Measurements from ENCODE around the gene DGKG.

GRCh38 chr3:186225603-186226002 is 136.4 kb downstream of the DGKG start:
- no peak for TF ChIP-seq POLR2AphosphoS5 (IDR thresholded peaks at IDR 0.05; ENCODE audit: low read depth, low read length)
- no peak for TF ChIP-seq POLR2A (IDR thresholded peaks at IDR 0.05; ENCODE audit: low read depth, low read length)
- TF ChIP-seq TAF1 (IDR thresholded peaks at IDR 0.05; ENCODE audit: borderline replicate concordance, low read depth, low read length): no peak

All from GM12892 (cell line).